Activated CD4-positive, alpha-beta T cell treated with anti-CD3 and anti-CD28 coated beads for 4 hours (primary cell): Measurements from ENCODE around the gene PTPMT1.
"Not testable (repeated sequence)": the region's sequence is repeated elsewhere in the genome, so short reads cannot be mapped to it uniquely, and the experiment has no call there.

Source experiments
- DNase-seq, 2 donors: peaks; one replicate each; pipeline ENCODE4 v3.0.0-alpha.2; 2020

The PTPMT1 gene

DNA sequence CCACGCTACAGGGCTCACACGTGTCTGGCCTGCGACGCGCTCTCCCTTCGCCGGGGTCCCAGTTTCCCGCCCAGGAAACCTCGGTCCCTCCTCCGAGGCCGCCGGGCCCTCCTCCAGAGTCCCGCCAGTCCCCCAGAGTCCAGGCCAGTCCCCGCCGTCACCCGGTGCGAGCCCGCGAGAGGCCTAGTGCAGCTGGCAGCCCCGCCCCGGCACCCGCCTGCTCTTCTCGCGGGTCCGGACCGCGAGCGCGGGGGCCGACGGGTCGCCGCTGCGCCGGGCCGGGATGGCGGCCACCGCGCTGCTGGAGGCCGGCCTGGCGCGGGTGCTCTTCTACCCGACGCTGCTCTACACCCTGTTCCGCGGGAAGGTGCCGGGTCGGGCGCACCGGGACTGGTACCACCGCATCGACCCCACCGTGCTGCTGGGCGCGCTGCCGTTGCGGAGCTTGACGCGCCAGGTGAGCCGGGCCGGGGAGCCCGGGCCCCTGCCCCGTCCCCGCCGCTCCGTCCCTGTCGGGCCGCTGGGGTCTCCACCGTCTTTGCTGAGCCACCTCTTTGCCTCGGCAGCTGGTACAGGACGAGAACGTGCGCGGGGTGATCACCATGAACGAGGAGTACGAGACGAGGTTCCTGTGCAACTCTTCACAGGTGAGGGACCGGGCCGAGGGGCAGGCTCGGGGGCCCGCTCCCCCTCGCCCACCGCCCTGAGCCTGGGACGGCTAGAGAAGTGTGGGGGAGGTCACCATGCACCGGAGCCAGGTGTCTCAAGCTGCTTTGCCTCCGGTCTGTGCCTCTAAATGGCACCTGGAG is at the start of gene PTPMT1:
Gene PTPMT1, plus strand, starts transcription at position 260 of the 809 bp plus-strand sequence. Its CDS starts 24 bp downstream, at position 284.
- peak; percentile 53 to 63 for DNase-seq

- no peak for DNase-seq
Measured at GRCh38 chr11:47516155-47516554, 49.2 kb upstream of the PTPMT1 start.

DNA sequence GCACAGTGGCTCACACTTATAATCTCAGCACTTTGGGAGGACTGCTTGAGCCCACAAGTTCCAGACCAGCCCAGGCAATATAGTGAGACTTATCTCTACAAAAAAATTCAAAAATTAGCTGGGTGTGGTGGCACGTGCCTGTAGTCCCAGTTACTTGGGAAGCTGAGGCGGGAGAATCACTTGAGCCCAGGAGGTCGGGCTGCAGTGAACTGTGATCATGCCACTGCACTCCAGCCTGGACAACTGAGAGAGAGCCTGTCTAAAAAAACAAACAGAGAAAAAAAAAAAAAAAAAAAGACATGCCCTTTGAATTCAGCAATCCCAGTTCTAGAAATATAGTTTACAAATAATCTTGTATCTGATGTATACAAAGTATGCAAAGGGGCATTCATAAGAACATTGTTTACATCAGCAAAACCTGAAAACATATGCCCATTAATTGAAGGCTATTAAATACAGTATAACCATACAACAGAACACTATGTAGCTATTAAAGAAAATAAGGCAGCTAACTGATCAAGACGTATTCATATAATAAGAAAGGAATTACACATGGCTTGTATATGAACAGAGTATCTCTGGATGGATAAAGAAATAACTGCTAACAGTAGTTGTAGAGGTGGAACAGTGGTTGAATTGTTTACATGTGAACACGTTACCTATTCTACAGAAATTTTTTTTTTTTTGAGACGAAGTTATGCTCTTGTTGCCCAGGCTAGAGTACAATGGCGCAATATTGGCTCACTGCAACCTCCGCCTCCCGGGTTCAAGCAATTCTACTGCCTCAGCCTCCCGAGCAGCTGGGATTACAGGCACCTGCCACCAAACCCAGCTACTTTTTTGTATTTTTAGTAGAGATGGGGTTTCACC is 48.2 kb upstream of the PTPMT1 start:
- DNase-seq: no peak

DNA sequence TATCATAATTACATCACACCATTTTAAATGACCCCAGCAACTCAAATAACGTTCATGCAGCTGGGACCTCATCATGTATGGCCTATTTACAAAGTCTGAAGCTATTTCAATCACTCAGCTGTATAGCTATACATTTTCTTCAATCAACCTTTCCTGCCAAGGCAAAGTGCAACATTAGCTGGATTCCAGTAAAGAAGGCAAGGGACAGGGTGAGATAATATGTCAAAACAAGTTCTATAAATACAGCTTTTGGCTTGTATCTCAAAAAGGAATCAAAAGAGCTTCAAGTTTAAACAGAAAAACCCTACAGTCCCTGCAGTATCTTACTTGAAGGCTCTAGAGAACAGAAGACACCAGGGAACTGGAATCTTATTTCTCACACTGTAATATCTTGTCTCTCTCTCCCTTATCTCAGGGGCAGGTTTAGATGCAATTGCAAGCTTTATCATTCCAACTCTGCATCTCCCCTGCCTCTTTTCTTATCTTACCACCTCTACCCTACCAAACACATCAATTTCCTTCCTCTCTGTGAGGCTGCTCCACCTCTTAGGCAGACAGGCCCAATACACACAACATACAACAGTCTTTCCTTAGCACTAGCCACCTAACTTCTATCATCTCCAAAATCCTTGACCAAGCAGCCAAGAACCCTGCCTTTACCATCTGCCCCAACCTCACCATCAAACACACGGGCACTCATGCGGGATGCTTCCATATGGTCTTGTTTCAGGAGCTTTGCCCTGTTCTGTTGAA is 47.0 kb upstream of the PTPMT1 start:
- DNase-seq: no peak

- DNase-seq: peak; percentile 32 to 65
Measured at GRCh38 chr11:47523490-47524225, 41.7 kb upstream of the PTPMT1 start.

- DNase-seq: no peak
Measured at GRCh38 chr11:47524291-47524874, 41.0 kb upstream of the PTPMT1 start.

DNA sequence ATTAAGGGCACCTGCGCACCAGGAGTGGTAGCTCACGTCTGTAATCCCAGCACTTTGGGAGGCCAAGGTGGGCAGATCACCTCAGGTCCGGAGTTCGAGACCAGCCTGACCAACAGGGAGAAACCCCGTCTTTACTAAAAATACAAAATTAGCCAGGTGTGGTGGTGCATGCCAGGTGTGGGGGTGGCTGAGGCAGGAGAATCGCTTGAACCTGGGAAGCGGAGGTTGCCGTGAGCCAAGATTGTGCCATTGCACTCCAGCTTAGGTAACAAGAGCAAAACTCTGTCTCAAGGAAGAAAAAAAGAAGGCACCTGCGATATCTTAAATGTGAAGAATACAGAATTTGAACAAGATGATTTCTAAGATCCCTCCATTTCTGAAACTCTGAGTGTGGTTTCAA is 39.4 kb upstream of the PTPMT1 start:
- not testable (repeated sequence) for DNase-seq

DNA sequence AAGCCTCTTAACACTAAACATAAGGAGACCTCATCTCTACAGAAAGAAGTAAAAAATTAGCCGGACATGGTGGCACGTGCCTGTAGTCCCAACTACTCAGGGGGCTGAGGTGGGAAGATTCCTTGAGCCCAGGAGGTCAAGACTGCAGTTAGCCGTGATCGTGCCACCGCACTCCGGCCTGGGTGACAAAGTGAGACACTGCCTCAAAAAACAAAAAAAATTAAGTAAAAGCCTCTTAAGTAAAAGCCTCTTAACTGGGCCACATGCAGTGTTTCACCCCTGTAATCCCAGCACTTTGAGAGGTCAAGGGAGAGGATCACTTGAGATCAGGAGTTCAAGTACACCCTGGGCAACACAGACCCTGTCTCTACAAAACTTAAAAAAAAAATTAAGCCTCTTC is 38.2 kb upstream of the PTPMT1 start:
- DNase-seq: no peak

GRCh38 chr11:47529951-47530350 is 35.4 kb upstream of the PTPMT1 start:
- DNase-seq: no peak

- DNase-seq: not testable (repeated sequence)
Measured at GRCh38 chr11:47530721-47531120, 34.7 kb upstream of the PTPMT1 start.

DNA sequence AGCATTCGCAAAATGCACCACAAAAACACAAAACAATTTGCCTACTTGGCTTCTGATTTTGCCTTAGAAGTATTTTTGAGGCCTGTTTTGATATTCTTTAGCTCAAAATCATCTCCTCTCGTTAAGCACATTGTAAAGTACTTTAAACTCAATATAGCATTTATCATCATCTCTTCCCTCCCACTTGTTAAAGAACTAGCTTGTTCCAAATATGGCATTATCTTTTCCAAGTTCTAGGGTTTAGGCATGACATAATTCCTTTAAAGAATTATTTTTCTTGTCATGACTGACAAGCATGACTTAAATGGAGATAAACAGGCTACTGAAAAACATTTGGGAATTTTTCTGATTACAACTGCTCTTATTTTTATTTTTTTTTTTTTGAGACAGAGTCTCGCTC is 33.7 kb upstream of the PTPMT1 start:
- DNase-seq: no peak

DNA sequence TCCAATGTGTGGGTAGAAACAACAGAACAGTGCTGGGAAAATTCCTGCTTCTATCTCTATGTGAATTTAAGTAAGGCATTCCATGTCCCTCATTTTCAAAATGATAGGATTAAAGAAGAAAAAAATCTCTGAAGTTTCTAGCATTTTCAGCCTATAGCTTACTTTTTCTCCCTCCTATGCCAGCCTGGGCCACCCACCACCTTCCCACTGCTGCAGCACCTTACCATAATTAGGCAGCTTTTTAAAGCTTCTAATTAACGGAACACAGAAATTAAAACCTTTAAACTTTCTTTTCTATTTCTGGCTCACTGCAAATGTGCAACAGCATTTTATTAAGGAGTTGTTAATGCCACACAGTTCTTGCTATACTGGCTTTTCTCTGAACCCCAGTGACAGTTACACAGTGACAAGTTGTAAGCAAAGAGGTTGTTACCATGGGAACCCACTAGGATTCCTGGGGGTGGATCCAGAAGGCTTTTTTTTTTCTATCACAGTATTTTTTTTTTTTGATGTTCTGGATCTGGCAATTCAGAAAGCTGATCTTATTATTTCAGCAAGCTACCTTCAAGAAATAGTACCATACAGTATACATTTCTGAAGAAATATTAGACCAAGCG is 32.7 kb upstream of the PTPMT1 start:
- DNase-seq: no peak

GRCh38 chr11:47533690-47534151 is 31.7 kb upstream of the PTPMT1 start:
- no peak for DNase-seq

DNA sequence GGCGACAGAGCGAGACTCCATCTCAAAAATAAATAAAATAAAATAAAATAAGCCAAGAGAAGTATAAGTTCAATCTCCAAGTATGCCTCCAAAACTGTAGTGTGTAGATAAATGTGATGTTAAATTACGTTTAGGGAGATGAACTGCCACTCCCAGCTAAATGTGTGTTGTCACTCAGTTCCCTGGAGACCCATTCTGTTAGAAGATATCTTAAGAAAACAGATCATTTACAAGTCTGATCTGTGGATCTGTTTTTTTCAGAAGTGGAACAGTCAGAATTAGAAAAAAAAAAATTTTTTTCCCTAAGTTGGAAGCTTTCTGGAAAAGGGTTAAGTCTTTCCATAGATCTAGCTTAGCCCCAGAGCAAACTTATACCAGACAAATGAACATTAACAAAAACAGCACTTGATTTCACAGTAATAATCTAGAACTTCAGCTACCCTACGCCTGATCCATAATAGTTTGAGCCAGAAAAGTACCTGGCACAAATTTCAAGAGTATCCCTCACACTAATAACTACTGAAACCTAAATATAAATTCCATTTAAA is 30.6 kb upstream of the PTPMT1 start:
- DNase-seq: no peak

DNA sequence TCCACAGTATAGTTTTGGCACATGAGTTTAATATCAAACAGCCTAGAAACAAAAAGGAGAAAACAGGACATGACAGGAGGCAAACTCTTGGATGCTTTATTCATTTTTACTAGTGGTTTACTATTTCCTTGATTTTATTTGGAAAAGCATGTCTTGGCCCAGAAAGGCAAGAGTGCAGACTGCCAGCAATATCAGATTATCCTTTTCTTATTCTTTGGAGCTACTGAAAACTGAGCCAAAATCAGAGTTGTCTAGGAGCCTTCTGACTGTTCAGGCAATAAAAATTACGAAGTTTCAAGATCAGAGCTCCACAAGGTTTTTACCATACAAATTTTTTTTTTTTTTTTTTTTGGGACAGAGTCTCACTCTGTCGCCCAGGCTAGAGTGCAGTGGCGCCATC is 28.5 kb upstream of the PTPMT1 start:
- no peak for DNase-seq

- no peak for DNase-seq
Measured at GRCh38 chr11:47538741-47539565, 26.4 kb upstream of the PTPMT1 start.

DNA sequence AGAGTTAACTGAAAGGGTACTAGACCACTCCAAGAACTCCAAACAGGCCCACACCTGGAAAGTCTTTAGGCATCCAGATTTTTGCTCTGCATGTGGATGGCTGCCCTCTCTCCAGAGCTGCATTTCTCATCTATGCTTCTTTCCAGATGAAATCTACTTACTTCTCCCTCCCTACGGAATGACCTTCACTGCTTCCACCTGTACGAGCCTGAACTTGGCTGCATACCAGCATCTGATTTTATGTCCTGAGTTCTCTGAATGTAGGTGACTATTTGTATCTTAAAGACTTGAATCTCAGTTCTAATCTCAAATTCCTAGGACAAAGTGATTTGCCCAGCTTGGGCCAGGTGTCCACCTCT is 25.7 kb upstream of the PTPMT1 start:
- no peak for DNase-seq

- DNase-seq: no peak
Measured at GRCh38 chr11:47541070-47541469, 24.3 kb upstream of the PTPMT1 start.

DNA sequence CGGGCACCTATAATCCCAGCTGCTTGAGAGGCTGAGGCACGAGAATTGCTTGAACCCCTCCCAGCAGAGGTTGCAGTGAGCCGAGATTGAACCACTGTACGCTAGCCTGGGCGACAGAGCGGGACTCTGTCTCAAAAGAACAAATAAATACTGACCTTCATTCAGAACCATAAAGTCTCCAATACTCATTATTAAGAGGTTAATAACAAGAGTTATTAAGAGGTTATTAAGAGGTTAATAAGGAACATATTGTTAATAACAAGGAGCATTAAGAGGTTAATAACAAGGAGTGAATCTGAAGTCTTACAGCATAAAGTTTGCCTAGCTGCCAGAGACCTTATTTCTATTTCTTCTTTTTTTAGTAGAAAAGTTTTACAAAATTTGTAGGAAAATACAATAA is 20.1 kb upstream of the PTPMT1 start:
- no peak for DNase-seq

DNA sequence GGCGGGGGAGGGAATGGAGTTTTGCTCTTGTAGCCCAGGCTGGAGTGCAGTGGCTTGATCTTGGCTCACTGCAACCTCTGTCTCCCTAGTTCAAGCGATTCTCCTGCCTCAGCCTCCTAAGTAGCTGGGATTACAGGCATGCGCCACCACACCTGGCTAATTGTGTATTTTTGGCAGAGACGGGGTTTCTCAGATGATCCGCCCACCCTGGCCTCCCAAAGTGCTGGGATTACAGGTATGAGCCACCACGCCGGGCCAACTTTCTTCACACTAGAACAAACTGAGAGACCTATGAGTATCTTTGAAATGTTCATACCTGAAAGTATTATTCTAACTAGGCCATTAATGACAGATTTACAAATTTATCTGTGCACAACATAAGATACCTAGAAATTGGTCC is 19.1 kb upstream of the PTPMT1 start:
- not testable (repeated sequence) for DNase-seq
